AG09309 (cell line): ENCODE measurements around the gene EIF3F.

ENCODE experiments used
- DNase-seq: peaks from one replicate; pipeline ENCODE4 v3.0.0-alpha.2; 2010; ENCODE audit warnings: low read depth
- H3K4me3 ChIP-seq: 2 replicates; pipeline ENCODE4 v1.5.1; 2011; ENCODE audit warnings: mild to moderate bottlenecking, low read depth, low read length, moderate library complexity; ENCODE audit not compliant: control insufficient read depth
- TF ChIP-seq, protein P1 (sequence below): IDR thresholded peaks from 2 replicates; pipeline ENCODE4 v1.5.1; 2011; ENCODE audit warnings: mild to moderate bottlenecking, low read depth, low read length, inconsistent platforms; ENCODE audit not compliant: insufficient read depth, control insufficient read depth; ENCODE audit errors: missing control alignments

Gene EIF3F

DNA sequence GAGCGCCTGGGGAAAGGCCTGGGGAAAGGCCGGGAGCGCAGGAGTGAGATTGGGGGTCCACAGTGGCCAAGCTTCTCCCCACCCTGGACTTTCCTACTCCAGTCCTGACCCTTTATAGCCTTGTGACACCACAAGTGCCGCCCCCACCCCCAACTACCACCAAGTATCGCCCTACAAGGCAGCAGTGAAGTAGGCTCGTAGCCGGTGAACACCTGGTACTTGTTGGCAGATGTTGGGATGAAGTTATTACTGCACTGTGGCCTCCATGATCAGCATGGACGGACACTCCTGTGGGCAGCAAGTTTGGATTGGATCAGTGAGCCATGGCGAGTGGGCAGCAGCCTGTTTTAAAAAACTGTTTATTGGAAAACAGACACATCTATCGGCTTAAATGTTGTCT lies 45.0 kb downstream of the EIF3F start:
- H3K4me3 ChIP-seq, result no peak overlapping the region
- TF ChIP-seq, protein P1, sequence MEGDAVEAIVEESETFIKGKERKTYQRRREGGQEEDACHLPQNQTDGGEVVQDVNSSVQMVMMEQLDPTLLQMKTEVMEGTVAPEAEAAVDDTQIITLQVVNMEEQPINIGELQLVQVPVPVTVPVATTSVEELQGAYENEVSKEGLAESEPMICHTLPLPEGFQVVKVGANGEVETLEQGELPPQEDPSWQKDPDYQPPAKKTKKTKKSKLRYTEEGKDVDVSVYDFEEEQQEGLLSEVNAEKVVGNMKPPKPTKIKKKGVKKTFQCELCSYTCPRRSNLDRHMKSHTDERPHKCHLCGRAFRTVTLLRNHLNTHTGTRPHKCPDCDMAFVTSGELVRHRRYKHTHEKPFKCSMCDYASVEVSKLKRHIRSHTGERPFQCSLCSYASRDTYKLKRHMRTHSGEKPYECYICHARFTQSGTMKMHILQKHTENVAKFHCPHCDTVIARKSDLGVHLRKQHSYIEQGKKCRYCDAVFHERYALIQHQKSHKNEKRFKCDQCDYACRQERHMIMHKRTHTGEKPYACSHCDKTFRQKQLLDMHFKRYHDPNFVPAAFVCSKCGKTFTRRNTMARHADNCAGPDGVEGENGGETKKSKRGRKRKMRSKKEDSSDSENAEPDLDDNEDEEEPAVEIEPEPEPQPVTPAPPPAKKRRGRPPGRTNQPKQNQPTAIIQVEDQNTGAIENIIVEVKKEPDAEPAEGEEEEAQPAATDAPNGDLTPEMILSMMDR, result no peak
- no peak for DNase-seq

DNA sequence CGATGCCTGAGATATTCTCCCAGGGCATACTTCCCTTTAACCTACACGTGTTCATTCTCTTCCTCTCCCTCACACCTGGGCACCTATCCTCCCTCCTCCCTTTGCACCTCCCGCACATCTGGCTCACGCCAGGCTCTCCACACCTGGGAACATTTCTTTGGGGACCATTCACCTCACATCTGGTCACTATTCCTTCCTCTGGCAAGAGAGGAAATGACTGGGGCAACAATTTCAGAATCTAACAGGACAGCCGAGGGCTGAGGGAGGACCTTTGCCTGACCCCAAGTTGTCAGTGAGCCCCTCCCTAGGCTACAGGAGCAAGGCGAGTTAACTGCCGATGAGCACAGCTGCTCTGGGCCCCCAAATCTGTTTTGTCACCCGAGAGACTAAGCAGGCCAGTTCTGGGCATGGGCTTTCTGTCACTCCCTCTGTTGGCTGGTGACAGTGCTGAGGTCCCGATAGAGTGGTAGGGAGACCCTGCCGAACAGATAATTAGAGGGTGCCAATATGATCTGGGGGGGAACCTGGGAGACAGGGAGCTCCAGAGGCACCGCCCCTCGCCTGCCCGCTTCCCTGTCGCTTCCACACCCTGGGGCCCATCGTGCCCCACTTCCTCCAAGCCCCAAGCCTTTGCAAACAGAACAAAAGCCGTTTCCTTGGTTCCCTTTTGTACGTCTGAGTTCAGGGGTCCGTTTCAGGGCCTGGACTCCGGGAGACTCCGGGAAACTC lies 45.6 kb downstream of the EIF3F start:
- DNase-seq, result no peak
- TF ChIP-seq, protein P1, result no peak
- H3K4me3 ChIP-seq, result no peak overlapping the region; the same call in 1 of the 2 replicates

DNA sequence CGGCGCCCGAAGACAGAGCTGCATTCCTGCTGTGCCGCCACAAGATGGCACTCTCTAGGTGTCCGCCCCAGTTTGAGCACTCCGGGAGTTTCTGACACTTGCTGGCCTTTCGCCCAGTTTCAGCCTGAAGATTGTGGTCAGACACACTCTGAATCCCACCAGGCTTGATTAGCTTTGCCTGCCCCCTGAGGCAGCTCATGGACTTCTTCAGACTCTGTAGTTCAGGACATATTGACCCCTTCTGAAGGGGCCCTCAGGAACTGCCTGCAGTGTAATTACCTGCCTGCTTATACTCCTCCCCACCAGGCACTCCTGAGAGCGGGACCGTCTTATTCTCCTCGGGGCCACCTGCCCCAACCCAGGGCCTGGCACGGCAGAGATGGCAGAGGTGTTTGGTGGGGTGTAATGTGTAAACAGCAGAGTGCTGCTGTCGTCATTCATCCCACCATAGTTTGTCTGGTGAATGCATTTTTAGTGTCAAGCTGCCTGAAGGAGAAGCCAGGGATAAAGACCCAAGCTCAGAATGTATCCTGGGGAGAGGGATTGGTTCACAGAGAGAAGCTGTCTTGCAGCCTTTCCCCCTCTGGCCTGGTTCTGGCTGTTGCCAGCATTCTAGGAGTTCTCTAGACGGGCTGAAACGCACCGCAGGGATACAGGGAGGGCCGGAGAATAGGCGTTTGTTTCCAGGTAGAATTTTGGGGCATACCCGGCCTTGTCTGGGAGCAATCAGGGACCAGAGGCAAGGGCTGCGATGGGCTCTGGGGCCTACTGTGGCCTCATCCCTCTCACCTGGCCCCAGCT lies 46.4 kb downstream of the EIF3F start:
- peak; percentile 44 for DNase-seq
- TF ChIP-seq, protein P1, result peak; percentile 91
- no peak overlapping the region for H3K4me3 ChIP-seq

DNA sequence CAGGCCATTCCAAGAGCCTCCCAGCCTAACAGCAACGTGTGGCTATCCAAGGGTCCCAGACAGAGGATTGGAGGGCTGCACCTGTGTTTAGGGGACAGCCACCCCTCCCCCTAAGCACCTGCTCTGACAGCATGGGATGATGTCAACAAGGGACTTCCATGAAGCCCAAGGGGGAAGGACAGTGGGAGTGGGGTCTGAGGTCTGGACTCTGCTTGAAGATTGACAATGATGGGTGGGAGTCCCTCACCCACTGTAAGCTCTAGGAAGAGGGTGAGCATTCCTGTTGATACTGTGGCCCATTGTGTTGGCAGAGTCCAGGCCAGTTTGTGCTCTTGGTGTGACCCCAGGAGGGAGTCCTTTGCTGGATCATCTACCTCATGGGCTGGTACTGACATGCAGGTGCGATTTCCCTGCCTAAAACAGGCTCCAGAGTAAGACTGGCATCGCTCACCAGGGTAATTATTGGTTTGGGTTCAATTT lies 47.0 kb downstream of the EIF3F start:
- no peak for DNase-seq
- TF ChIP-seq, protein P1, result no peak
- no peak overlapping the region for H3K4me3 ChIP-seq

DNA sequence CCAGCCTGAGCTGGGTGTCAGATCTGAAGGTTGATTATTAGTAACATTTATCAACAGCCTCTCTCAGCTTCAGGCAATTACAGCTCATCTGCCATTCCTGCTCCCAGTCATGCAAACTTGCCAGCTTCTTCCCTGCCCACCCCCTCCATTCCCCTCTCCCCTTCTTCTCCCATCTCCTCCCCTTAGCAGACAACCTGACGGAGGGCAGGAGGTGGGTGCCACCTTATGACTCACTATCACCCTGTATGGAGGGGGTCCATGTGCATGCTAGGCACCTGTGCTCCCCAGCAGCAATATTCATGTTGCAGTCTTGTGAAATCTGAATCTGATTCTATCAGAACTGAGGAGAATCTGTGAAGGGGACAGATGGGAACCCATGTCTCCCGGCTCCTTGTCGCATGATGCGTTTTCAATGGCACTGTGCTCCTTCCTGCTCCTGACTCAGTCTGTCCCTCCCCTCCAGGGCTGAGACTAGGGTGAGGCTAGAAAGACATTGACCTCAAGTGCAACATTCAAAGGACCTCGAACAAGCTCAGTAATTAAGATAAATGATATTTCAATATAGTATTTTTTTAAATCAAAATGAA lies 47.6 kb downstream of the EIF3F start:
- no peak overlapping the region for H3K4me3 ChIP-seq
- TF ChIP-seq, protein P1, result no peak
- DNase-seq, result no peak

DNA sequence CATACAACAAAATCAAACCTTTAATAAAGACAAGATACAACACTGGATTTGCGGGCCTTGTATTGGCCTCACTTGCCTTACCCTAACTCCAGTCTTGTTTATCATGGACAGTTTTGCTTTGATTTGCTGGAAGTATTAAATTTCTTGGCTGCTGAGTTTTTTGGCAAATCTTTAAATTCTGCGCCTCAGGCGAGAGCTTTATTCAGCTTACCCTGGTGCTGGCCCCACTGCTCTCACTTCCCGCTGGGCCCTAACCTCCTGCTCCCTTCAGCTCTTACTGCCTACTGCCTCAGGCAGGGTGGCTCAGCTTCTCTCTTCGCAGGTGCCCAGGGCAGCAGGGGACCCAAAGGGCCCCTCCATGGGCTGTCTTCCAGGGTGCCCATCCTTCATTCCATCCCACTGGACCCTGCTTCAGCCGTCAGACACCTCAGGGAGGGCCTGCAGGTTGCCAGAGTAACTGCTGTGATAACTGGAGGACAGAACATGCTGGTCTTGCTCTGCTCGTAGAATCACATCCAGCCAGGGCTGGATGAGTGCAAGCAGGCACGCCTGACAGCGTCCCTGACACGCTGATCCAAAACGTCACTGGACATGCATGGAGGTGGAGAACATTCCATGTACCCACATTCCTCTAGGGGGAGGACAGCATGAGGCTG lies 48.2 kb downstream of the EIF3F start:
- no peak for DNase-seq
- TF ChIP-seq, protein P1, result no peak
- H3K4me3 ChIP-seq, result no peak overlapping the region
